Right lobe of liver (tissue), 6 donors: ENCODE data around the gene PDCD11. TPM values are rescaled to one million over a fixed set of nuclear protein-coding genes. Genes with fewer than 3 reads are reported as not detected.
A peak's percentile ranks its signal among the peaks of the same experiment; 100 is the strongest.

Source experiments
- ATAC-seq, 4 donors: fragments of 200-7000 bp; cut with Tn5 transposase; one replicate each; pipeline ENCODE4 v1.9.1; 2020; ENCODE audit warnings: mild to moderate bottlenecking in 4 of 4, moderate library complexity in 4 of 4
- DNase-seq, 3 donors: peaks; one replicate each; pipeline ENCODE4 v3.0.0-alpha.2; 2020
- H3K27ac ChIP-seq, 3 donors: fragments of 200-600 bp; one replicate each; pipeline ENCODE4 v1.8.0; 2022
- H3K27me3 ChIP-seq, 2 donors: fragments of 200-600 bp; one replicate each; pipeline ENCODE4 v1.8.0; 2022
- H3K36me3 ChIP-seq, 4 donors: fragments of 200-600 bp; sonication (generic) in 1 of 4; one replicate each; pipeline versions ENCODE4 v1.5.1 to v1.8.0; 2017 to 2022; ENCODE audit warnings: control low read depth in 1 of 4
- H3K4me1 ChIP-seq, 4 donors: fragments of 200-600 bp; sonication (generic) in 1 of 4; one replicate each; pipeline versions ENCODE4 v1.5.1 to v1.8.0; 2017 to 2022; ENCODE audit warnings: control low read depth in 1 of 4
- H3K4me3 ChIP-seq, 3 donors: fragments of 200-600 bp; one replicate each; pipeline ENCODE4 v1.8.0; 2022
- H3K9me3 ChIP-seq, 4 donors: fragments of 200-600 bp; sonication (generic) in 1 of 4; one replicate each; pipeline versions ENCODE4 v1.5.1 to v1.8.0; 2017 to 2022; ENCODE audit warnings: control low read depth in 1 of 4
- POLR2A ChIP-seq: fragments of 450-650 bp; IDR thresholded peaks from one replicate; pipeline ENCODE4 v1.6.1; 2017; ENCODE audit warnings: antibody characterized with exemption, mild to moderate bottlenecking
- WGBS: methylation state at CpG from one replicate; pipeline ENCODE4 v1.1.6; 2018; ENCODE audit warnings: low coverage, low lambda C conversion rate; ENCODE audit not compliant: insufficient coverage; ENCODE audit errors: missing lambda C conversion rate; 5-methylcytosine and 5-hydroxymethylcytosine counted together
- intact Hi-C, 2 donors: fragments of 100-400 bp; cut with DNase I; formaldehyde crosslinking; loops; one replicate each; pipeline versions ENCODE4 v1.11.2 to v1.14.1; 2022
- total RNA-seq, 6 experiments: library from RNA; depleted of rRNA in 2 of 6; stranded (reverse); fragments of >200 nt in 2 of 6; fragmentation: NEBNext Ultra II Directional in 3 of 6; extraction: Animal tissue kit (Norgen Biotek cat#: 25700) in 3 of 6; gene quantifications; one replicate each; pipeline versions ENCODE4 v1.1.0 to v1.2.4, GENCODE V29; 2016 to 2023
- TF ChIP-seq, protein P1 (sequence below), 4 donors: fragments of 200-600 bp in 3 of 4; fragments of 450-650 bp in 1 of 4; IDR thresholded peaks; one replicate each; pipeline versions ENCODE4 v1.5.1 to v1.8.0; 2016 to 2022; ENCODE audit warnings: antibody characterized with exemption in 4 of 4, mild to moderate bottlenecking in 2 of 4
- donor health status: DM: no; HTN: yes; CAD: no.
- donor health status: DM: no; HTN: no; CAD: no.
- donor health status: DM: no; HTN: no; CAD: no.
- donor health status: DM: no; HTN: yes; CAD: no.
- donor health status: DM: no; HTN: yes; CAD: no.

The PDCD11 gene
- total RNA-seq, 6 experiments from 2014 or later = 10.6 to 13.5 (median 12.0) TPM

DNA sequence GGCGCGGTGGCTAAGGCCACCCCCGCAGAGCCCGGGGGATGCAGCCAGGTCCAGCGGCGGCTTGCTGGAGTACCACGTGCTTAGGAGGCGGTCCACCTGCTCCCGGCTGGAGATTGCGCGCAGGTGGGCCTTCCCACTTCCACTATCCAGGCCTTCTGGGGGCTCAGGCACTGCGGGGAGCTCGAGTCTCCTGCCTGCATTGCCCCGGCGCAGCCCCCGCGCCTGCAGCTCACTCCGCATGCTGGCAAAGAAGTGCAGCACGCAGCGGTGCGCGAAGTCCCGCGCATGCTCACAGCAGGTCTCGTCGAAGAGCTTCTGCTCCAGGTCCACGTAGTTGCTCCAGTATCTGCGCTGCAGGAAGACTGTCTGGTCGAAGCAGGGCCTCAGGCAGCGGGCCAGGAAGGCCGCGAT, 76.8 kb downstream of the PDCD11 start:
- no peaks in the 10 kb centered on the region for H3K4me1 ChIP-seq
- no peaks in the 10 kb centered on the region for H3K27me3 ChIP-seq
- no peak for TF ChIP-seq POLR2A
- TF ChIP-seq, protein P1, sequence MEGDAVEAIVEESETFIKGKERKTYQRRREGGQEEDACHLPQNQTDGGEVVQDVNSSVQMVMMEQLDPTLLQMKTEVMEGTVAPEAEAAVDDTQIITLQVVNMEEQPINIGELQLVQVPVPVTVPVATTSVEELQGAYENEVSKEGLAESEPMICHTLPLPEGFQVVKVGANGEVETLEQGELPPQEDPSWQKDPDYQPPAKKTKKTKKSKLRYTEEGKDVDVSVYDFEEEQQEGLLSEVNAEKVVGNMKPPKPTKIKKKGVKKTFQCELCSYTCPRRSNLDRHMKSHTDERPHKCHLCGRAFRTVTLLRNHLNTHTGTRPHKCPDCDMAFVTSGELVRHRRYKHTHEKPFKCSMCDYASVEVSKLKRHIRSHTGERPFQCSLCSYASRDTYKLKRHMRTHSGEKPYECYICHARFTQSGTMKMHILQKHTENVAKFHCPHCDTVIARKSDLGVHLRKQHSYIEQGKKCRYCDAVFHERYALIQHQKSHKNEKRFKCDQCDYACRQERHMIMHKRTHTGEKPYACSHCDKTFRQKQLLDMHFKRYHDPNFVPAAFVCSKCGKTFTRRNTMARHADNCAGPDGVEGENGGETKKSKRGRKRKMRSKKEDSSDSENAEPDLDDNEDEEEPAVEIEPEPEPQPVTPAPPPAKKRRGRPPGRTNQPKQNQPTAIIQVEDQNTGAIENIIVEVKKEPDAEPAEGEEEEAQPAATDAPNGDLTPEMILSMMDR (IDR thresholded peaks at IDR 0.05) = no peak
- ATAC-seq = no peak
- intact Hi-C loops = no loop called here
- DNase-seq = no peak
- H3K27ac ChIP-seq = no peak overlapping the region
- H3K36me3 ChIP-seq = no peaks in the 10 kb centered on the region
- H3K4me3 ChIP-seq = no peak overlapping the region
- WGBS = 30% methylated on average over 4 of the region's 32 CpGs
- H3K9me3 ChIP-seq = no peaks in the 10 kb centered on the region

- WGBS = 84% methylated on average over 3 of the region's 3 CpGs
- H3K27me3 ChIP-seq = no peaks in the 10 kb centered on the region
- intact Hi-C loops = no loop called here
- DNase-seq (no peak), ATAC-seq (no peak)
- H3K36me3 ChIP-seq = no peaks in the 10 kb centered on the region
- H3K4me3 ChIP-seq = no peak overlapping the region
- H3K9me3 ChIP-seq = no peaks in the 10 kb centered on the region
- no peak overlapping the region for H3K27ac ChIP-seq
- no peak for TF ChIP-seq POLR2A
- TF ChIP-seq, protein P1 (IDR thresholded peaks at IDR 0.05) = no peak
- H3K4me1 ChIP-seq = no peaks in the 10 kb centered on the region
These were observed 77.7 kb downstream of the PDCD11 start for GRCh38 chr10:103474077-103474476.

DNA sequence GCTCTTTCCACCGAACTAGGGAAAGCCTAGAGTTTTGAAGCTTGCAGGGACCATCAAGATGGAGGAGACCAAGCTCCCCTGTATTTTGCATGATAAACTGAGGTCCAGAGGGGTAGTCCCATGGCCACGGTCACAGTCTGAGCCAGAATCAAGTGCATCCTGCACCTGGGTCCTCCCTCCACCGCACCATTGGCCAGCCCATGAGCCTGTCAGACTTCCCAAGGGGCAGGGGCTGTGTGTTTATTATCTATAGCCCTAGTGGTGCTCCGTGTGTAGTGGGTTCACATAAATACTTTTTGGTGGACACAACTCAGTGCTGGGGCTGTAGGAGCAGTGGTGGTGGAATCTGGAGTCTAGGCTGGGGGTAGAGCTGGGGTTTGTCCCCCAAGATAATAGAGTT, 79.0 kb downstream of the PDCD11 start:
- ATAC-seq (no peak), DNase-seq (no peak)
- TF ChIP-seq, protein P1 (IDR thresholded peaks at IDR 0.05) = no peak
- no peak for TF ChIP-seq POLR2A
- Histone ChIP-seq H3K4me1 (no peaks in the 10 kb centered on the region), H3K27me3 (no peaks in the 10 kb centered on the region), H3K4me3 (no peak overlapping the region), H3K9me3 (no peaks in the 10 kb centered on the region), H3K27ac (no peak overlapping the region), H3K36me3 (no peaks in the 10 kb centered on the region)
- intact Hi-C loops = loop anchor here in 1 of 2 donors (5.0 kb wide), 1 partner anchor 58 kb away; no protein-coding TSS in a partner anchor
- WGBS = 81% methylated on average over 3 of the region's 4 CpGs

DNA sequence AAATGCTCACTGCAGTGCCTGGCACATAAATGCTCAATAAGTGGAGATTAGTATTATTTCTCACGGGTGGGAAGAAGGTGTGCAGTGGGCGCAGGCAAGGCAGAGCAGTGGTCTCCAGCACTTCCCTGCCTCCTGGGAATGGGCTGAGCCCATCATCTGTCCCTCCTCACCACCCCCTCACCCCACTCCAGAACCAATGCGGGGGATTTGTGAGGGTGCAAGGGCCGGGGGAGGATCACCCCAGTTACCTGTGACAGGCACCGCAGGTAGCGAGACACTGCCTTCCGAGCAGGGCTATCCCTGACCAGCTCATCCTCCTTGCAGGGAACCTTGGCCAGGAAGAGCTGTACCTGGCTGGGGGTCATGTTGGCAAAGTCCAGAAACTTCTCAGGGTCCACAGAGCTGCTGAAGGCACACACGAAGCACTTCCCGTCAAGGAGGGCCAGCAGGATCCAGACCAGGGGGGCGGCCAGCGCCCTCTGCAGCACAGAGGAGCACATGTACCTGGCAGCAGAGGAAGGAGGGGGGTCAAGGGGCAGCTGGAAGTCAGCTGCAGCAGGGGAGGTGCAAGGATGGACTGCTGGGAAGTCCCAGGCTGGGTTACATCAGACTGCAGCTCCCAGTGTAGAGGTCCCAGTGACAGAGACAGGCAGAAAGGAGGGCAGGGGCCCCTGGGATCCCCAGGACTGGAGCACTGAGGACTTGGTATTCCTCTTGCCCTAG, 79.8 kb downstream of the PDCD11 start:
- Histone ChIP-seq H3K36me3 (no peaks in the 10 kb centered on the region), H3K4me3 (no peak overlapping the region), H3K4me1 (no peaks in the 10 kb centered on the region), H3K27ac (no peak overlapping the region), H3K27me3 (no peaks in the 10 kb centered on the region), H3K9me3 (no peaks in the 10 kb centered on the region)
- TF ChIP-seq, protein P1 (IDR thresholded peaks at IDR 0.05) = no peak
- TF ChIP-seq POLR2A = no peak
- intact Hi-C loops = loop anchor here in 1 of 2 donors (5.0 kb wide), 1 partner anchor 59 kb away; no protein-coding TSS in a partner anchor
- ATAC-seq (peak in 1 of 4 donors; percentile 14), DNase-seq (no peak)
- no CpG with 5 or more reads among the region's 11 CpGs for WGBS
